ENCODE data around the gene TEX55. TPM values are rescaled to one million over a fixed set of nuclear protein-coding genes. Genes with fewer than 3 reads are reported as not detected.
"Not testable (repeated sequence)": the region's sequence is repeated elsewhere in the genome, so short reads cannot be mapped to it uniquely, and the experiment has no call there.

Gene TEX55
- total RNA-seq, 1 donor from 2014 or later: not detected

GRCh38 chr3:119122350-119122749, 23.6 kb upstream of the TEX55 start:
- Mint-ChIP-seq H3K36me3 (no peaks in the 10 kb centered on the region), H3K4me3 (no peak overlapping the region), H3K9me3 (peaks cover 28% of the 10 kb centered on the region), H3K4me1 (no peaks in the 10 kb centered on the region), H3K27me3 (ENCODE audit: insufficient read depth, low read depth) (peaks cover 2% of the 10 kb centered on the region), H3K27ac (no peak overlapping the region)
- DNase-seq (ENCODE audit: low spot score): no peak
- Histone ChIP-seq H4K20me1 (ENCODE audit: low read depth) (no peaks in the 10 kb centered on the region), H3K79me2 (ENCODE audit: low read depth) (no peaks in the 10 kb centered on the region), H3K4me1 (peaks cover 9% of the 10 kb centered on the region), H3K9ac (no peak overlapping the region), H3K4me3 (no peak overlapping the region), H3K27me3 (no peaks in the 10 kb centered on the region), H3K36me3 (no peaks in the 10 kb centered on the region), H2AFZ (replicated peaks) (no peak overlapping the region), H3K4me2 (no peak overlapping the region), H3K27ac (no peak overlapping the region), H3K9me3 (ENCODE audit: low read depth) (peaks cover 4% of the 10 kb centered on the region), H3F3A (ENCODE audit: low read depth) (no peaks in the 10 kb centered on the region)
- TF ChIP-seq CTCF (IDR thresholded peaks at IDR 0.05) (no peak), EZH2phosphoT487 (IDR thresholded peaks at IDR 0.05) (no peak), EZH2 (IDR thresholded peaks at IDR 0.05) (no peak)

- Mint-ChIP-seq H3K27ac (peak overlapping the region; percentile 16), H3K4me3 (no peak overlapping the region), H3K4me1 (no peaks in the 10 kb centered on the region), H3K36me3 (no peaks in the 10 kb centered on the region), H3K27me3 (ENCODE audit: insufficient read depth, low read depth) (no peaks in the 10 kb centered on the region), H3K9me3 (peaks cover 5% of the 10 kb centered on the region)
- Histone ChIP-seq H3F3A (ENCODE audit: low read depth) (no peaks in the 10 kb centered on the region), H2AFZ (replicated peaks) (no peak overlapping the region), H3K4me3 (no peak overlapping the region), H3K79me2 (ENCODE audit: low read depth) (no peaks in the 10 kb centered on the region), H3K9ac (no peak overlapping the region), H3K4me2 (no peak overlapping the region), H3K36me3 (no peaks in the 10 kb centered on the region), H3K27ac (no peak overlapping the region), H3K4me1 (peaks cover 9% of the 10 kb centered on the region), H3K9me3 (ENCODE audit: low read depth) (no peaks in the 10 kb centered on the region), H4K20me1 (ENCODE audit: low read depth) (no peaks in the 10 kb centered on the region), H3K27me3 (no peaks in the 10 kb centered on the region)
- TF ChIP-seq EZH2 (IDR thresholded peaks at IDR 0.05) (no peak), CTCF (IDR thresholded peaks at IDR 0.05) (no peak), EZH2phosphoT487 (IDR thresholded peaks at IDR 0.05) (no peak)
- DNase-seq (ENCODE audit: low spot score): no peak
Observed at GRCh38 chr3:119125342-119125741, 20.6 kb upstream of the TEX55 start.

GRCh38 chr3:119125742-119126504, 20.0 kb upstream of the TEX55 start:
- no peaks in the 10 kb centered on the region for H3K9me3 ChIP-seq (ENCODE audit: low read depth)
- no peak for TF ChIP-seq EZH2 (IDR thresholded peaks at IDR 0.05)
- no peak for TF ChIP-seq CTCF (IDR thresholded peaks at IDR 0.05)
- TF ChIP-seq EZH2phosphoT487 (IDR thresholded peaks at IDR 0.05): no peak
- H3K4me1 ChIP-seq: peaks cover 13% of the 10 kb centered on the region
- H3K27me3 ChIP-seq: no peaks in the 10 kb centered on the region
- peaks cover 3% of the 10 kb centered on the region for H3K9me3 Mint-ChIP-seq
- no peak overlapping the region for H3K4me3 ChIP-seq
- H3K36me3 Mint-ChIP-seq: no peaks in the 10 kb centered on the region
- H3K4me2 ChIP-seq: peak overlapping the region; percentile 41
- H3K9ac ChIP-seq: no peak overlapping the region
- no peak overlapping the region for H3K27ac ChIP-seq
- no peaks in the 10 kb centered on the region for H3F3A ChIP-seq (ENCODE audit: low read depth)
- no peaks in the 10 kb centered on the region for H3K4me1 Mint-ChIP-seq
- no peak overlapping the region for H3K27ac Mint-ChIP-seq
- no peaks in the 10 kb centered on the region for H4K20me1 ChIP-seq (ENCODE audit: low read depth)
- H3K27me3 Mint-ChIP-seq (ENCODE audit: insufficient read depth, low read depth): no peaks in the 10 kb centered on the region
- H3K79me2 ChIP-seq (ENCODE audit: low read depth): no peaks in the 10 kb centered on the region
- H2AFZ ChIP-seq (replicated peaks): peak overlapping the region; percentile 40
- peak; percentile 63 for DNase-seq (ENCODE audit: low spot score)
- no peaks in the 10 kb centered on the region for H3K36me3 ChIP-seq
- H3K4me3 Mint-ChIP-seq: no peak overlapping the region

GRCh38 chr3:119130291-119130690, 15.7 kb upstream of the TEX55 start:
- not testable (repeated sequence) for H3K4me1 Mint-ChIP-seq; H3K4me3 ChIP-seq; H3K9me3 ChIP-seq (ENCODE audit: low read depth); H3K27me3 Mint-ChIP-seq (ENCODE audit: insufficient read depth, low read depth); H3K27me3 ChIP-seq; H3K9me3 Mint-ChIP-seq; H3K79me2 ChIP-seq (ENCODE audit: low read depth); H3K9ac ChIP-seq; H3F3A ChIP-seq (ENCODE audit: low read depth); H3K4me2 ChIP-seq; H3K27ac Mint-ChIP-seq; H4K20me1 ChIP-seq (ENCODE audit: low read depth); H3K4me3 Mint-ChIP-seq; H3K36me3 Mint-ChIP-seq; H3K36me3 ChIP-seq; H3K27ac ChIP-seq
- peaks cover 13% of the 10 kb centered on the region for H3K4me1 ChIP-seq
- peak overlapping the region; percentile 50 for H2AFZ ChIP-seq (replicated peaks)
- DNase-seq (ENCODE audit: low spot score): peak; percentile 37

- H3K9me3 ChIP-seq (ENCODE audit: low read depth); H3K9ac ChIP-seq; H3K4me1 Mint-ChIP-seq; H3K4me3 ChIP-seq; H3K4me2 ChIP-seq; H4K20me1 ChIP-seq (ENCODE audit: low read depth); H3K79me2 ChIP-seq (ENCODE audit: low read depth); H3K4me1 ChIP-seq; H3K9me3 Mint-ChIP-seq; H3K27ac Mint-ChIP-seq; H3F3A ChIP-seq (ENCODE audit: low read depth); H3K36me3 ChIP-seq; H3K4me3 Mint-ChIP-seq; DNase-seq (ENCODE audit: low spot score); H3K27me3 Mint-ChIP-seq (ENCODE audit: insufficient read depth, low read depth); H3K27ac ChIP-seq; H2AFZ ChIP-seq (replicated peaks); H3K27me3 ChIP-seq; H3K36me3 Mint-ChIP-seq: not testable (repeated sequence)
Observed at GRCh38 chr3:119132291-119132690, 13.7 kb upstream of the TEX55 start.

GRCh38 chr3:119139360-119139759, 6.6 kb upstream of the TEX55 start:
- H3K9me3 ChIP-seq (ENCODE audit: low read depth); H3K9ac ChIP-seq; H3K27me3 ChIP-seq; H4K20me1 ChIP-seq (ENCODE audit: low read depth); H3K27me3 Mint-ChIP-seq (ENCODE audit: insufficient read depth, low read depth); H3K4me3 ChIP-seq; H3F3A ChIP-seq (ENCODE audit: low read depth); H2AFZ ChIP-seq (replicated peaks); H3K27ac Mint-ChIP-seq; H3K4me2 ChIP-seq; H3K9me3 Mint-ChIP-seq; H3K36me3 ChIP-seq; H3K4me1 Mint-ChIP-seq; DNase-seq (ENCODE audit: low spot score); H3K79me2 ChIP-seq (ENCODE audit: low read depth); H3K4me3 Mint-ChIP-seq; H3K27ac ChIP-seq; H3K4me1 ChIP-seq; H3K36me3 Mint-ChIP-seq: not testable (repeated sequence)

Measured in neural progenitor cell (in vitro differentiated cells).